Daoy (cell line): ENCODE data around the gene TP53I11. TPM values are rescaled to one million over a fixed set of nuclear protein-coding genes. Genes with fewer than 3 reads are reported as not detected.
A peak's percentile ranks its signal among the peaks of the same experiment; 100 is the strongest.

Experiments used
- DNase-seq: peaks from one replicate; pipeline ENCODE4 v3.0.0-alpha.2; 2015; ENCODE audit warnings: low read depth
- total RNA-seq: library from RNA; depleted of rRNA; stranded (reverse); fragments of >200 nt; shearing (Covaris generic); gene quantifications from 2 replicates; pipeline ENCODE4 v1.2.3, GENCODE V29; 2014

Gene TP53I11
- total RNA-seq, 1 experiment from 2014 or later: 10.1 TPM

DNA sequence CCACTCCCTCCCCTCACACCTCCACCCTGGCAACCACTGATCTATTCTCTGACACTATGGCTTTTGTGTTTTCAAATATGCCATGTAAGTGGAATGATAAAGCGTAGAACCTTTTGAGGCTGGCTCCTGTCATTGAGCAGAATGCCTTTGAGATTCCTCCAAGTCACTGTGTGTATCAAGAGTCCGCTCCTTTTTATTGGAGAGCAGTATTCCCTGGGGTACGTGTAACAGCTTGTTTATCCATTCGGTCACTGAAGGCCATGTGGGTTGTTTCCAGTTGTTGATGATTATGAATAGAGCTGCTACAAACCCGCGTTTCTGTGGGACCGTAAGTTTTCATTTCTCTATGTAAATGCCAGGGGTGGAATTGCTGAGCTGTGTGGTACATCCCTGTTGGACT, 10.3 kb downstream of the TP53I11 start:
- DNase-seq: no peak

DNA sequence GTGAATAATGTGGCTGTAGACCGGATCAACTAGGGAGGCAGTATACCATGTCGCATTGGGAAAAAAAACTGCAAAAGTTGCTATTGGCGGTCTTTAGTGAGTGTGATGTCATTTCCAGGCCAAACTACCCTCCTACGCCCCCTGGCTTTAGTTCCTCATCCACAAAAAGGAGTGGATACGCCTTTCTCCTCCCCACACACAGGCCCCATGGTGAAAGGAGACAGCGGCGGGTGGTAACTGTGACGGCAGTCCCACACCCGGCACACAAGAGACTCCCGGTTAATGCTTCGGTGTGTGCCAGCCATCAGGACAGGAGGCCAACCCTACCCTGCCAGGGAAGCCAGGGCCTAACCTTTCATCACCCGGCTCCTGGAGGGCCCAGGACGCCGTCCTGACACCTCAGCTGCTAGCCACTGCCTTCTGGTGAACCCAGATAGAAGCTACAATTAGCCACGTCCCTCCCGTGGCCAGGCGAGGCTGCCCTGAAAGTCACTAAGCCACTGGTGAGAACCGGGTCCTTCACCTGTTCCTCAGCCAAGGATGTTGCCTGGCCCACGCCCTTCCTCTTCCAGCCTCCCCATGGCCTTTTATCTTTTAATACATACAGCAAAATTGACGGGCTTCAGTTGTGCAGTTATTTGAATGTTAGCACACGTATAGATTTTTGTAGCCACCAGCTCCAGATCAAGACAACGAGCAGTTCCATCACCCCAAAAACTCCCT, 10.8 kb downstream of the TP53I11 start:
- no peak for DNase-seq

DNA sequence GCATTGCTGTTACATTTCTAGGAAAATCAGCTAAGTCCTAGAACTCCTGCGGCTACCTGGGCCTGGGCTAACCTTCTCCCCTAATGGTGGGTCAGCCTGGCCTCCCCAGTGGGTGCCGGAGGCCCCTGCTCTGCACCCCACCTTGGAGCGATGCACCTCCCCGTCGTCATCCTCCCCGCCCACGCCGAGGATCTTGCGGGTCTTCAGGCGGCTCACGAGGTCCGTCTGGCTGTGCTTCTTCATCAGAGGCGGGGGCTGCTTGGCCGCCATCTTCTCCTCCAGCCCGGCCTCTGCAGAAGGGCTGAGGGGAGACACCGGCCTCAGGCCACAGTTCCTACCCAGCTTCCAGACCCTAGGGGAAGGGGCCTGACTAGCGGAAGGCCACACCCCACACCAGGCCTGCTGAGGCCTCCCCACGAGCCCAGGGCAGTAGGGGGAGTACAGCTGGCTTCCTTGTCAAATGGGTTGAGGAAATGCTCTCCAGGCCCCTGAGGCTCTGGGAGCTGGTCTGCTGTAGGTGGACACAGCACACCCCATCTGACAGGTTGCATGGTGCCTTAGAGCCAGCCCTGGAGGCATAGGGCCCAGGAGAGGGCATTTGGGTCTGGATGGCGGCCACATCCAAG, 12.5 kb downstream of the TP53I11 start:
- DNase-seq: no peak

DNA sequence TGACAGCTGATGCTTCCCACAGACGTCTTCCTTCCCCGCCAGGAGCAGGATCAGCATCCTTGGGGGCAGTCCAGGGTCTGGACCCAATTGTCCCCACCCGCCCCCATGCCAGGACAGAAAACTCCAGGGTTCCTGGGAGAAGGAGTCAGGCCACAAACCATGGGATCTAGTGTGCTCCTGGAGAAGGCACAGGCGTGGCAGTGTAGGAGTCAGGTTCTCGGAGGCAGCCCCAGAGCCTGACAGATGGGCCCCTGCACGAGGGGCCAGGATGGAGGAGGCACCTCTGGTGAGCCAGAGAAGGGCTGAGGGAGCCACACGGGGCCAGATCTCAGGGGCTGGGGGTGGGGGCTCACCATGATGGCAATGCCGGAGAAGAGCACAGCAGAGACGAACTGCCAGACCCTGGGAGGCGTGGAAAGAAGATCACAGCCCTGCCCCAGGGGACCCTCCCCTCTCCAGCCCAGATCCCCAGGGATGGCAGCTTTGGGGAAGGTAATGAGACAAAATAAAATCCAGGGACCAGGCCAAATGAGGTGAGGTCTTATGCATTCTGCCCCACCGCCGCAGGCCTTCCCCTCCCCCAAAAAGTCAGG, 13.6 kb downstream of the TP53I11 start:
- no peak for DNase-seq

DNA sequence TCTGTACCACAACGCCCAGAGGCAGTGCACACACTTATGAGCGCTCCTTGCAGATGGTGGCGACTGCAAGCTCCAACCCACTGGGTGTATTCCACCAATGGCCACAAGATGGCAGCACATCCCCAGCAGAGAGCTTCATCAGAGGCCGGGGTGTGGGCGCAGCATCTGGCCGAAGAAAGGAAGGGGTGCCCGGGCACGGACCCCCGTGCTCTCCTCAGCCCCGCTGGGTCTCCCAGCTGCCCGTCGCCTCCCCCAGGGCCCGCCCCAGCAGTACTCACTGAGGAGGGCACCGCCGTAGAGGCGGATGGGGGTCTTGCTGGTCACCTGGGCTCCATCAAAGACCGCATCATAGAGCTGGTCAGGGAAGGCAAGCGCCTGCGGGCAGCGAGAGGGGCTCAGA, 14.2 kb downstream of the TP53I11 start:
- peak; percentile 72 for DNase-seq

DNA sequence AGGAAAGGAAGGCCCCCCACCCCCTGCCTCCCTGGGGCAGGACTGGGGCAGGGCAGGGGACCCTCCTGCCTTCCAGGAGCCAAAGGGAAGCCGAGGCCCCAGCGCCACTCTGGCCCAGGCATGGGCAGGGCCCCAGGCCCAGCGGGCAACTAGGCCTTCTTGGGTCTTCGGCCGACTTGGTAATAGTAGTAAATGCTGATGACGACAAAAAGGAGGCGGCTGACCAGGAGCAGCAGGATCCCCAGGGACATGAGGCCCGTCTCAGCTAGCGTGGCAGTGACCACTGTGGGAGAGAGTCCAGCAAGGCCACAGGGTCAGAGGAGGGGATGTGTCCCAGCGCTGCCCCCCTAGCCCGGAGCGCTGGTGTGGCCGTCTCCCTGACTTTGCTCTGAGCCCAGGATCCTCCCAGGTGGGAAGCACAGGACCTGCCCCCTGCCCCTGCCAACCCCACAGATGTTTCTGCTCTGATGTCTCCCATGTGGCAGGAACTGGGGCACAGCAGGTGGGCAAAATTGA, 15.9 kb downstream of the TP53I11 start:
- no peak for DNase-seq

DNA sequence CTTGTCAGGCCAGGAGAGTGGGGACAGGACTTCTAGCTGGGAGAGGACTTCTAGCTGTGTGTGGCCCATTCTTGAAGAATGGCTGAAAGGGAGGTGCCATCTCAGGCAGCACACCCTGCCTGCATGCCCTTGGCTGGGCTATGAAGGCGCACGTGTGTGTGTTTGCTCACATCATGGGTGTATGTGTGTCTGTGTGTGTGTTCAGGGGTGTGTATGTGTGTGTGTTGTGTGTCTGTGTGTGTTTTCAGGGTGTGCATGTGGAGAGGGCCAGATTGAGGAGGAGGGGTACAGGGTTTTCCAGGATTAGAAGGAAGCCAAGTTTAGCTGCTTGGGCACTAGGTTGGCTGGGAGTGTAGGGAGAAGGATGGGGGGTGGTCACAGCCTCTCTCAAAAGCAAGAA, 16.6 kb downstream of the TP53I11 start:
- DNase-seq: no peak

DNA sequence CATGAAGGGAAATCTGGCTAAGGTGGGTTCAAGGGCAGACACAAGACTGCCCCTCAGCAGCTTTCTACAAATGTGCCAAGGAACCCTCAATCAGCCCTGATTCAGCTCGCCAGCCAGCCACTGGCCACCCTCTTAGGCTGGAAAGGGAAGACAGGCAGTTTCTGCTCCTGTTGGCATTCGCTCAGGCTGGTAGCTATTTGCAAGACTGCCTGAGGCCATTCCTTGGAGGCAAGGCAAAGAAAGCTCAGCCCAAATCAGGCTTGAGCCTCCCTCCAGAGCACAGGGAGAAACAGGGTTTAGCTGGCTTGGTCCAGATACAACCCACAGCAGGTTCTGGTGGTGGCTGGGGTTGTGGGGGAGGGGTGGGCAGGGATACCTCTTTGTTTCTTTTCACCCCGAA, 19.2 kb downstream of the TP53I11 start:
- no peak for DNase-seq

DNA sequence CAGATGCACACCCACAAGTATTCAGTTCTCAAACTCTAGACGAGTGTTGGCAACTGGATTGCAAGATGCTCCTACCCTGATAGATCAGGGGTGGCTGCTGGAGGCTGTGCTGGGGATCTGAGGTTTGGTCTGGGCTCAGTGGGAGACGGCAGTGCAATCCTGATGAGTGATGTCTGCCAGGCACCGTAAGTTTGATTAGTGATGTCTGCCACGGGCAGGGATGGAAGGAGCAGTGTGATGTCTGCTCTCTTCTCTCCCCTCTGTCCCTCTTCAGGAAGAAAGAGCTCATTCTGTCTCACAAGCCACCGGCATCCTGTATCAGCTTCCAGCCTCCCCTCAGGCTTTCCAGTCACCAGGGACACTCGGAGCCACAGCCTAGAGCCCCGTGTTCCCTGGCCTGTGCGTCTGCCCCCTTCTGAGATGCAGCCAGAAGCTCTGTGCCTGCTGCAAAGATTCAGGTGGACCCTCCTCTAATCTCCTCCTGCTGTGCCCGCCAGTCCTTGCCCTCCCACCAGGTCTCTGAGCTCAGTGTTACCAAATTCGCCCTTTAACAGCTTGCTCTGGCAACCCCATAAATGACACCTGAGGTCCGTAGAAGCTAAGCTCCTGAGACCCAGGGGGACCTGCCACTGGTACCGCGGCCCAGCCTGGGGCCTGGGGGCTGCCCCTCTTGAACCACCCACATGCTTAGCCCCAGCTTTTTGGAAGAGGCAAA, 19.9 kb downstream of the TP53I11 start:
- peak; percentile 11 for DNase-seq

DNA sequence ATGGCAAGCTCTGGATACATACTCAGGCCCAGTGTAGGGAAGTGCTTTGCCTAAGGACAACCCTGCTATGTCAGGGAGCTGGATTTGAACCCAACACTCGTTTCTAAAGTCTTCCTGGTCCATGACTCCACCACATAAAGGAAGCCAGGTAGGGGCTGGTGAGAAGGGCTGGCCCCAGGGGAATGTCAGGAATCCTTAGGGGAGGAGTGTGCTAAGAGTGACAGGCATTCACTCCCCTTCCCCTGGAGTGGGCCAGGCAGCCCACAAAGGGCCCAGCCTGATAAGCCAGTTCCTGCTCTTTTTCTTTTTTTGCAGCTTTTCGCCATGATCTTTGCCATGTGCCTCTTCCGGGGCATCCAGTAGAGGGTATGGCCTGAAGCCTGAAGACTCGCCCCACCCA, 21.9 kb downstream of the TP53I11 start:
- DNase-seq: no peak

DNA sequence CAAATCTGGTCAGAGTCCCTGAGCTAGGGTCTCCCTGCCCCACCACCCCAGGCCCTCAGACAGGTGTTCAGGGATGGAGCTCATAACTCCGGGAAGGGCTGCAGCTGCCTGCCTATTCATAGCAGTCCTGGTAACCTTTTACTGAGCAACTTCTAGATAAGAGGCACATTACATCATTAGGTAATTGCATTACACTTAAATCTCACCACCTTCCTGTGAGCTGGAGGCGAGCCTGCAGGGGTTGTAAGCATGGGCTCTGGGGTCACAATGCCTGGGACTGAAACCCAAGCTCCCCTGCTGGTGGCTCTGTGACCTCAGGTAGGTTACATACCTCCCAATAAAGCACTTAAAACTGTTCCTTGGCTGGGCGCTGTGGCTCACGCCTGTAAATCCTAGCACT, 22.5 kb downstream of the TP53I11 start:
- DNase-seq: no peak

DNA sequence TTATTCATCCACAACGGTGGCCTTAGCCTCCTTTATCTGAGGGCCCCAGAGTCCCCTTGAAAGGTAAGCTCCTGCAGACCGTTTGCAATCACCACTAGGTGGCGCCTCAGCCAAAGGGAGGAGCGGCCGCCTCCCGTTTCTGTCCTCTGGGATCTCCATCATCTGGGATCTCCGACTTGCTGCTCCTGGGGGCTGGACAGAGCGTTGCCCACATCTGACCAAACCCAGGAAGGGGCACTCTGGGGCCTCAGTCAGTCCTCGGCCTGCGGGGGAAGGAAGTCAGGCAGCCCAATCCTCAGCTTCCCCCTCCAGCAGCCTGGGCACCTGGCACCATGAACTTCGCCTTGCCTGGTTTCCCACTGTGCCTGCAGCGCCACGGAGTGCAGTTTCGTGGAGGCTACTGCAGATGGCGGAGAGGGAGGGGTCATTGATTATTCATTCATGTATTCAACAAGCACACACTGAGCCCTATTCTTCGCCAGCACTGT, 23.5 kb downstream of the TP53I11 start:
- peak; percentile 78 for DNase-seq

DNA sequence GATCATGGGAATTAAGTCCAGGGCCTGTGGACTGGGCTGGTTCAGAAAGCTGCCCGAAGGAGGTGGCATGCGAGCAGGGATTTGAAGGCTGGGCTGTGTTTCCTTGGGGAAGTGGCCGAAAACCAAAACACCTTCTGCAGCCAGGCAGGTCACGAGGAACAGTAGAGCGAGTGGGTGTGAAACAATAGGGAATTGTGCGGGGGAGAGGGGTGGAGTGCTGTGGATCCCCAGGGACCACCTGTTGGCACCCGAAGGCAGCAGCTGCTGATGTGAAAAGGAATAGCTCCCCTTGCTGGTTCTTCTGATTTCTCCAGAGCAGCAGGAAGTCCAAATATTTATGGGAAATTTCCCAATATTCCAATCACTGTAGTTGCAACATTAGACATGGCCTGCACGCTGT, 24.6 kb downstream of the TP53I11 start:
- DNase-seq: no peak

DNA sequence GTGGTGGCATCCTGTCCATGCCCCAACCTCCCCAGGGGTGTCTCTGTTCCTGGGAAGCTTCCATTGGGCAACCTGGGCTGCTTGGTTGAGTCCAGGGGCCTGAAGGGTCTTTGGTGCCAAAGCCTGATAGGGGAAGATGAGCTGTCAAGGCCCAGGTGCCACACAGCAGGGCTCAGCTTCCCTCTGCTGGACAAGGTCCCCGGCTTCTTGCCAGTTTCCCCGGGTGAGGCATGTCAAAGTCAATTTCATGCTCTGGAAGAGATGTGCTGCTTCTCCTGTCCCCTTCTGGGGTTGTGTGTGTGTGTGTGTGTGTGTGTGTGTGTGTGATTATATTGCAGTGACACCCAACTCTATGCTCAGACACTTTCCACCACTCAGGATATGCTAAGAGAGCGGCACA, 26.9 kb downstream of the TP53I11 start:
- no peak for DNase-seq

DNA sequence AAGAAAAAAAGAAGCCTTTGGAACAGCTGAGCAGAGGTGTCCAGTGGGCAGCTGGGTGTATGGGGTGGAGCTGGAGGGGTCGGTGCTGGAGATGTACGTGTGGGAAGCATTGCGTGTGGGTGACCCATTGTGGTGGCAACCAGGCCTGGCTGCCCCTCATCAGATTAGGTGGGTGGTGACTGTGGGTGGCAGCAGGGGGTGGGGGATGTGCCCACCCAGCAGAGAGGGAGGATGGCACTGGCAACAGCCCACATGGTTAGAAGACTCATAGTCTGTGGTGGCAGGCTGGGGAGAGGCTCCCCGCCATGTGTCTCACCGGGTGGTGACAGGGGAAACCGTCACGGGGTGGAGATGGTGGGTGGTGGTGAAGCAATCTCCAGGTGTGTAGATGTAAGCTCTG, 27.6 kb downstream of the TP53I11 start:
- no peak for DNase-seq

DNA sequence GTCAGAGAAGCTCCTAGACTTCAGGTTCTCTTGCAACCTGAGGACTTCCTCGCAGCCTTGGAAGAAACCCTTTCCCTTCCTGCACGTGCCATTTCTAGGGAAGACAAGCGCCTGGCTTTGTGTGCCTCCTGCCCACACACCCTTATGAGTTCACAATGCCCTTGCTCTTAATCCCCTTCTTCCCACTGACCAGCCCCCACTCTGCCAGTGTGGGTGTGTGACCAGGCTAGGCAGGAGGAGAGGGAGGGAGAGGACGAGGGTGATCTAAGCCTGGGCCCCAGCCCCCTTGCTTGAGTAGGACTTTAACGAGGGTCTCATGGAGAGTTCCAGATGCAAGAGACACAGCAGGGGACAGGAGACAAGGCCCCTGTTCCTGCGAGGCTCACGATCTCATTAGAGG, 30.2 kb downstream of the TP53I11 start:
- no peak for DNase-seq

DNA sequence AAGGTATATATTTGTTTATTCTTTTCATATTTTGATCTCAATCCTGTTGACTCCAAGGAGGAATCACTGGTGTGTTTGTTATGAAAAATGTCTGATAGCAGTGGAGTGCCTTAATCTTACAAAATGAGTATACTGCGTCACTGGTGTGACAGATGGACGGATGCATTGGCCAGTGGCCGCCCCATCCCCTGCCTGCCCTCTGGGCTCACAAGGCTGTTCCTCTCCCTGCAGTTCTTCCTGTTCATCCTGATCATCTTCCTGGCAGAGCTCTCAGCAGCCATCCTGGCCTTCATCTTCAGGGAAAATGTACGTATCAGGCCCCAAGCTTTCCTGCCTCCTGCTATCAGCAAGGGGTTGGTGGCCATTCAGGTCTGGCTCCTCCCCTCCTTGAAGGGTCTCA, 32.9 kb downstream of the TP53I11 start:
- no peak for DNase-seq

DNA sequence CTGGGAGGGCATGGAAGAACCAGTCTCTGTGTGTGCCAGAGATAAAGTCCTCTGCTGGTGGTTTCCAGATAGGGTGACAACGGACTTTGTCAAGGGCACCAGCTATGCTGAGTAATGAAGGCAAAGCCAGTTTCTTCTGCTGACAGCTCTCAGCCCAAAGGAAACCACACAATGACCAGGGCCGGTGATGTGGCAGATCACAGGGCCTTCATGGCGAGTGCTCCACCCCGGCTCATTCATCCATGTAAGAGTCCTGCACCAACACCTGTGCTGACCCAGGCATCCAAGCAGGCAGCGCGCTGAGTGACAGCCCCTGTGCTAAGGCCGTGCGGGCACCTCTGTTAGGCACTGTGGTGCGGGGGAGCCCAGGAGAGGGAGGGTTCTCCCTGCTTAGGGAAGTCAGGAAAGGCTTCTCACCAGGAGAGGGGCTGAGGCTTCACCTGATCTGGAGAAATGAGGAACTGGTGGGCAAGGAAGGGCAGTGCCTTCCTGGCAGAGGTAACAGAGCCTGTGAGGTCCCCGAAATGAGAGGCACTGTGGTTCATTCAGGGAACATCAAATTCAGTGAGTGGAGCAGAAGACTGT, 33.8 kb downstream of the TP53I11 start:
- DNase-seq: no peak

DNA sequence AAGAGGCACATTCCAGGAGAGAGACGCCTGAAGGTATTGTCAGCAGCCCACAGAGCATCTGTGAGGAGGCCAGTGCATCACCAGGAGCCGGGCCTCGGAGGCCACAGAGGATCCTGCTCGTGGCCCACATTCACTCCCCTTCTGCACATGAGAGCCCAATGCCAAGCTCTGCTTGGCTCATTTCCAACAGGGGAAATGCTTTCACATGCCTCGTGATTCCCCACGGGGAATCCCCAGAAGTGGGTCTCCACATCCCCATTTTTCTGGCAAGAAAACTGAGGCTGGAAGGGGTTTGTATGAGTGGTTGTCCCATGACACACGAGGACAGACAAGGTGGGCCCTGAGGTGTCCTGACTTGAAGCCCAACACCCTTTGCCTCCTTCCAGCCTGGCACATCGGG, 34.4 kb downstream of the TP53I11 start:
- no peak for DNase-seq

DNA sequence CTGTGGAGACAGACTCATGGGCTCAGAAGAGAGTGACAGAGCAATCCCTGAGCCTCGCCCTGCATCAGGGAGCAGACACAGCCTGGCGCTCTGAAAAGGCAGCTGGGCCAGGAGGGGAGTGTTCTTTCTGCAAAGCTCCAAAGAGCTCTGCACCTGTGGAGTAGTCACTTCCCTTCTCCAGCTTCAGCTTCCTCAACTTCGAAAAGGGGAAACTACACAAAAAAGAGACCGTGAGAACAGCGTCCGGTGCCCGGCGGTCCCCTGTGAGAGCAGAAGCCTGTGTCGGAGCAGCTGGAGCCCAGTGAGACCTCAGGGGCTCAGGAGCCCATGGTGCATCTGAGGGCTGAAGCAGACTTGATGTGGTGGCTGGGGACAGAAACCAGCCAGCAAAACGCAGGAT, 35.1 kb downstream of the TP53I11 start:
- no peak for DNase-seq

DNA sequence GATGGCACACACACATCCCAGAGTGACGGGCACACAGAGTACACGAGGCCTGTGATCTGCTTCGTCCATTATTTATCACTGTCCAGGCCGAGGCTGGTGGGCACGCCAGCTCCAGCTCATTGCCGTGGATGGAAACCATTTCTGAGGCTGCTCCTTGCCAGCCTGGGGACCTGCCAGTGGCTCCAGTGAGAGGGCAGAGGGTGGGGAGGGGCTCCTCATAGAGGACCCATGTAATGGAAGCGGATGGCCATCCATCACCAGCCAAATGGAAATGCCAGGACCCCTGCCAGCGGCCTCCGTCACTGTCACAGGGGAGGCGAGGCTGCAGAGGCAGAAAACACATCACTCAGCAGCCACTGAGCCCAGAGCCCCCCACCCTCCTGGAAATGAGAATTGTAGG, 35.7 kb downstream of the TP53I11 start:
- DNase-seq: no peak

DNA sequence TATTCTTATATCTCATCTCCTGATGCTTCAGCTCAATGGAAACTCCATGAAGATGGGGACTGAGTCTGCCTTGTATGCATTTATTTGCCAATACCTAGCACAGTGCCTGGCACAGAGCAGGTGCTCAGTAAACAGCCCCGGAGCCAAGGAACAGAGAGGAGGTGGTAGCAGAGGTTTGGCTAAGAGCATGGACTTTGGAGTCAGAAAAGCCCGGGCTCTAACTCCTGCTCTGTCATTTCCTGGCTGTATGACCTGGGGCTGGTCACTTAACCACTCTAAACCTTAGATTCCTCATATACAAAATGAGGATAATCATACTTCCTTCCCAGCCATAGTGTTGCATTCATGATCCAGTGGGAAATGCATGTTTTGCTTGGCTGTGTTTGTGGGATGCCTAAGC, 36.6 kb downstream of the TP53I11 start:
- DNase-seq: no peak
